Stimulated activated CD4-positive, alpha-beta T cell treated with anti-CD3 and anti-CD28 coated beads, TNF-alpha, amount 100 ng/mL, for 4 hours (primary cell): ENCODE results near the gene TEC.

Experiments used
- DNase-seq, 3 experiments: peaks; one replicate each; pipeline ENCODE4 v3.0.0-alpha.2; 2020; ENCODE audit warnings: low read depth in 3 of 3

TEC gene

GRCh38 chr4:48127231-48127630 is 142.4 kb downstream of the TEC start:
- DNase-seq = no peak

GRCh38 chr4:48126621-48127020 is 143.0 kb downstream of the TEC start:
- DNase-seq = no peak

DNA sequence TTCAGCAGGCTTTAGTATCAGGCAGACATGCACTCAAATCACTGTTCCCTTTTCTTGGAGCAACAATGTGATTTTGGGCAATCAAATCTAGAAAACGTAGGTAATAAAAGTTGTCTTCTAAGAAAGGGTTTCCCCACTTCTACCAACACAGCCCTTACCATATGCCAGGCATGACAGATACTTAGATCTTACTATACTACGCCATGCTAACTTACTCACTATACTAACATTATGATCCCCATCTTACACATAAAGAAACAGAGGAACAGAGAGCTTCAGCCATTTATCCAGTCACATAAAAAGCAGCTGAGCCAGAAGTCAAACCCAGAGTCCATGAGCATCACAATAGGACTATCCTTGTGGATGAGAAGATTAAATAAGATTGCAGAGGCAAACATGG is 144.8 kb downstream of the TEC start:
- DNase-seq = no peak

GRCh38 chr4:48122756-48123155 is 146.9 kb downstream of the TEC start:
- DNase-seq = no peak

DNA sequence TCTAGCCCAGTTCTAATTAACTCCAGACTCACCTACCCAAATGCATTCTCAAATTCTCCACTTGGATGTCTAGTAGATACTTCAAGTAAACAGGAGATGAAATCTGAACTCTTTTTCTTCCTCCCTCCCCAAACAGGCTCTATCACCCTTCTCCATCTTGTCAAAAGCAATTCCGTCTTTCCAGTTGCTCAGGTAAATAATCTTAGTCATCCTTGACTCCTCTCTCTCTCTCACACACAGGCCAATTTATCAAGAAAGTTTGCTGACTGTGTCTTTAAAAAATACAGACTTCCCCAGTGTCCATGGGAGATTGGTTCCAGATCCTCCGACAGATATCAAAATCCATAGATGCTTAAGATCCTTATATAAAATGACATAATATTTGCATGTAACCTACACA is 148.5 kb downstream of the TEC start:
- no peak for DNase-seq

DNA sequence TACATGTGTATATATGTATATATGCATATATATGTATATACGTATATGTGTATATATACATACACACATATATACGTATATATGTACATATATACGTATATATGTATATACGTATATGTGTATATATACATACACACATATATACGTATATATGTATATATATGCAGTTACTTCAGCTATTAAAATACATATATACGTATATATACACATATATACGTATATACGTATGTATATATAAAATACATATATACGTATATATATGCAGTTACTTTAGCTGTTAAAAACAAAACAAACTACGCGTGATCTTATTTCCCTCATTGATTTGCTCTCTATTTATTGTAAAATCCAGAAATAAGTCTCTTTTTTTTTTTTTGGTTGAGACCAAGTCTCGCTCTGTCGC is 149.5 kb downstream of the TEC start:
- DNase-seq = no peak

- no peak for DNase-seq
Observed at GRCh38 chr4:48119646-48120045, 150.0 kb downstream of the TEC start.

GRCh38 chr4:48118081-48118480 is 151.6 kb downstream of the TEC start:
- no peak for DNase-seq

- DNase-seq = no peak
Observed at GRCh38 chr4:48116582-48116981, 153.1 kb downstream of the TEC start.

- DNase-seq = no peak
Observed at GRCh38 chr4:48114412-48114811, 155.2 kb downstream of the TEC start.

GRCh38 chr4:48112017-48112667 is 157.5 kb downstream of the TEC start:
- no peak for DNase-seq

DNA sequence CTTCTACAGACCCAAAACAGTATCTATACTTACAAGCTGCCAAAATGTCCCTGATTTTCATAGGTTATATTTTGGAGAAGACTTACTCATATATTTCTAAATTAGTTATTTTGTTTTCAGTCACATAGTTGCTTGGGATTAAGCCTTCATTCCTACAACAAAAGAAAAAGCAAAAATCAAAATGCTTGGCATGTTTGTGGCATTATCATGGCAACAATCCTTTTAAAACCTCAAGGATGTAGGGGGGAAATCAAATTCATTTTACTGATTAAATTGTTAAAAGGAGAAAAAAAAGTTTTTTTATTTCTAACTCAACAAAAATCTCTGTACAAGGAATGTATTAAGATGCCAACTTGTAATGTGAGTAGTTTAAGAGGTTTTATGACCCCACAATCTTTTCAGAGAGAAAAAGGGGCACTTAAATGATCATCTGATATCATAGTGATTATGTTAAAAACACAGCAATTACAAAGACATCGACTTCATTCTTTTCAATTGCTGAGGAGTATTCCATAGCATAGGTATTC is 159.1 kb downstream of the TEC start:
- no peak for DNase-seq

GRCh38 chr4:48109413-48110263 is 160.0 kb downstream of the TEC start:
- DNase-seq = no peak

DNA sequence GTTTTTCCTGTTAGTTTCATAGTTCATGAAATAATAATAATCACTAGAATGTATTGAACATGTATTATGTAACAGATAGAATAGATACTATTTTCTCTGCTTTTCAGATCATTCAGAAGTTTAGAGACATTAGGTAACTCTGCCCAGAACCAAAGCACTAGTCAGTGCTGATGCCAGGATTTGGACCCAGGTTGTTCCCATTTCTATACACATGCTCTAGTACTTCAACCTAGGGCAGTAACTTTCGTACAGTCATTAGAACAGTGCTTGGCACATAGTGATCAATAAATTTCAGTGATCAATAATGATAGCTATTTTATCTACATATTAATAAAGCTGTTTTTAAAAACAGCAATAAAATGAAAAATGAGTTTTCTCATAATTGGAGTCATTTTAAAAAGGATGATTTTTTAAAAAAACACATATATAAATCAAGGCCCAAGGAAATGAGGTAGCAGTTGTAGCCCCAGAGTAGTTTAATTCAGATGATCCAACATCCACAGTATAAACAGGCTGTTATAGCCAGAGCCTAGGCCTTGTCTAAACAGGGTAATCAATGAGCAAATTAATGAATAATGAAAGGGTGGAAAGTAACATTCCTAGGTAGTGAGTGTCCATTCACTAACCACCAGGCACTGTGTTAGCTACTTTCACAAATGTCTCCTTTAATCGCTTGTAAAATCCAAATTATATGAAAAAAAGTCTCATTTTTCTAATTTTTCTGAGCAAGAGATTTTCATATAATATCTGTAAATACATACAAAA is 161.1 kb downstream of the TEC start:
- DNase-seq = no peak

DNA sequence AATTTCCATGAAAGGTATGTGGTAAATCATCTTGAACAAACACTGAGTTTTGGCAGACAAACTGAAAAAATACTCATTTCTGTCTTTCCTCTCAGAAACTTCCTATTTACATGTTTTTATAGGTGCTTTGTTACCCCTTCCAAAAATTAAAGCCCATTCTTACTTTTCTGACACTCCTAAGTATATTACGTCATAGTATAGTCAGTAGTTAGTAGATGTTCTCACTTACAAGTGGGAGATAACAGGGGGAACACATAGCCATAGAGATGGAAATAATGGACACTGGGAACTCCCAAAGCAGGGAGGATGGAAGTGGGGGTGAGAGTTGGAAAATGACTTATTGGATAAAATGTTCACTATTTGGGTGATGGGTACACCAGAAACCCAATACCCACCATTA is 164.4 kb downstream of the TEC start:
- DNase-seq = no peak

DNA sequence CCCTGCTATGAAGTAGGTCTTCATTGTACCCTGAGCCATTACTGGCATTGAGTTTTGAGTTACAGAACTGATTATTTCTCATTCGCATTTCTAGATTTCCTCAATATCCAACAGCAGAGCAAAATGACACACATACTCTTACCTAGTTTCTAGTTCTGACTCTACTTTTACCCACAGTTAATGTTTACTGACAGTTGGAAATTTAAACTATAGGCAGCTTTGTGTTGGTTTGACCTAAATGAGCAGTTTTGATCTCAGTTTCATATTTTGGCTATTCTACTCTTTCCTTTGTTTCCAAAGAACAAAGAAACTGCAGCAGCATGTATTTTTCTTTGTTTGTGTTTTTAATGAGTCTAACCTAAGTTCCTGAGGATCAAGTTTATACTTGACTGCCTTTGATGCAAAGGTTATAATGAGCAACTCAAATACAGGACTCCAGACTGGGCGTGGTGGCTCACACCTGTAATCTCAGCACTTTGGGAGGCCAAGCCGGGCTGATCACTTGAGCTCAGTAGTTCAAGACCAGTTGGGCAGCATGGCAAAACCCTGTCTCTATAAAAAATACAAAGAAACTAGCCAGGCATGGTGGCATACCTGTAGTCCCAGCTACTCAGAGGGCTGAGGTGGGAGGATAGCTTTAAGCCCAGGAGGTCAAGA is 166.0 kb downstream of the TEC start:
- DNase-seq = no peak

DNA sequence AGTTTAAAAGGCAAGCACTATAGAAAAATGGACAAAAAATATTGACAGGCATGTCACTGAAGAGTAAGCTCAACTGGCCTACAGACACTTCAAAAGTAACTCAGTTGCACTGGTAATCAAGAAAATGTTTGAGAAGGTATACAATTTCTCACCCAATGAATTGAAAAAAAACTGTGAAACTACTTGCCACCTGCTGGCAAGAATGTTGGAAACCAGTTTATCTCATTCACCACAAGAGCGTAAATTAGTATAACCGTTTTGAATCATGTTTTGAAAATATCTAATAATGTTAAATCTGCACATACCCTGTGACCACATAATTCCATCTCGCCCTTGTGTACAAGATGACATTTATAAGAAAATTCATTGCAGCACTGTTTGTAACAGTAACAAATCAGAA is 167.3 kb downstream of the TEC start:
- no peak for DNase-seq

- no peak for DNase-seq
Observed at GRCh38 chr4:48100256-48100655, 169.4 kb downstream of the TEC start.

DNA sequence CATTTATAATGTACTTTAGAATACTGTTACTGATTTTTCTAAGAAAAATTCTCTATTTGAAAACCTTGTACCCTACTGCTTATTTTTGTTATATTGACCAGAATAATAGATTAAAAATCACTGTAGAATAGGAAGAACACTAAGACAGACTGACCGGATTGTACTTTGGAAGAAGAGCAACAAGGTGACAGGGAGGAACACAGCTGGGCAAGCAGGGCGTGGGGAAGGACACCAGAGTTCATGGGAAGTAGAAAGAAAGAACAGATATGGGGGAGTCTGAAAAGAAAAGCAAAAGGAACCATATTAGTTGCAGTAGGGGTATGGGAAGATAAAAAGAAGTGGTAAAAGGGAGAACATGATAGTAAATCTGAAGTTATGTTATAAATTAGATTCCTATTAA is 174.2 kb downstream of the TEC start:
- no peak for DNase-seq

- no peak for DNase-seq
Observed at GRCh38 chr4:48093991-48094416, 175.6 kb downstream of the TEC start.

DNA sequence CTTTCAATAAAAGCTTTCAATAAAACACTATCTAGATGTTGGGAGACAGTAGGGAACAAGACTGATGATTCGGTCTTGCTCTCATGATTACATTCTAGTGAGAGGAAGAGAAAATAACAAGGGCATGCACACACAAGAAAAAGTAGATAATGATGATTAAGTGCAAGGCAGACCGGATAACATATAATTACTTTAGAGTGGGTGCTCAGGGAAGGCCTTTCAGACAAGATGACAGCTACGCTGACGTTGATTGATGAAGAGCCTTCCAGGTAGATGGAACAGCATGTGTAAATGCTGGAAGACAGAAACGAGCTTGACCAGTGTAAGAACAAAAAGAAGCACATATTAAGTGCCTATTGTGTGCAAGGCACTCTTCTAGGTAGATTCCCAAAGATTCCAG is 179.0 kb downstream of the TEC start:
- DNase-seq = no peak
